T follicular helper cell (primary cell): ENCODE results near the gene DIPK1A.

Experiments used
- DNase-seq: peaks from one replicate; pipeline ENCODE4 v3.0.0-alpha.2; 2020; ENCODE audit warnings: low read depth

The DIPK1A gene

DNA sequence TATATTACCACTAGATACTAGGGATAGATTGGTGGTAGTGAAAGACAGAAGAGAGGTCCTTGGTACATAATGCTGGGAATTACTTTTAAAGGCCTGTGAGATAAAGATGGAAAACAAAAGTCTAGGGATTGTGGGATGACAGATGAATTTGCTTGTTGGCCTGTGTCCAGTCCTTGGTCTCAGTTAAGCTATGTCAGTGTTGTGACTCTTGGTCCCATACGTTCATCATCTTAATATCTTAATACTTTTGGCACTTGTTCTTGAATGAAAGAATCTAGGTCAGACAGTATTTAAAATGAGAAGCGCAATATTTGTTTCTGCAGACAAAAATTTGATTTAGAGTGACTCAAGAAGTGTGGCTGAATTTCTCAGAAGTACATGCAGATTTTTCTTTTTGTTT, 121.8 kb downstream of the DIPK1A start:
- no peak for DNase-seq

DNA sequence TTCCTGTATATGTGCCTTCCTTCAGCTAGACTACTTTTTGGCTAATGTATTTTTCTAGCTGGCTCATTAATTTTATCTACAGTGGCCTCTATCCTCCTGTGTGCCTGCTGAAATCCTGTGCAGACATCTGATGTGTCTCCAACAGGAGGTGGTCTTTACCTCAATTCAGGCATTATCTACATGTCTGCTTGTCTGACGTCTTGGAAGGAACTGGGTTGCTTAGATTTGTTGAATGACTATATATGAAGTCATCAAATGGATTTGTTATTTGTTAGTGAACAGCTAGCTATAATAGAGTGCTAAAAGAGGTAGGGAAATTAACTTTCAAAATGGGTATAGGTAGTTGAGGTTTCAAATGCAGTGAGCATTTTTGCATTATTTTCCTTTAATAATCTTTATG, 122.7 kb downstream of the DIPK1A start:
- DNase-seq: no peak

DNA sequence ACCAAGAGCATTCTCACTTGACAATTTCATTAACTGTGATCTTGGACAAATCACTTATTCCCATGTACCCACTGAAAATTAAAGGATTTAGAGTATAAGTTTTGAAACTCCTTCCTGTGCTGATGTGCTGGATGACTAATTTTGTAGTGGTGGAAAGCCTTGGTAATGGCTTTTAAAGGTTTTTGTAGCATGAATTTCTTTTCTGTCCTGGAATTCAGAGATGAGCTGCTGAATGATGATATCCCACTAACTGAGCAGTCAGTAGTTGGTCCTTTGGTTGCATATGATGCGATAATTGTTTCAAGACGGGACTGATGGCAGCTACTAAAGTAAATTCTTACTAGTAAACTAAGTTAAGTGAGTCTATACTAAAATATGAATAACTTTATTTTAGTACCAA, 124.2 kb downstream of the DIPK1A start:
- no peak for DNase-seq

DNA sequence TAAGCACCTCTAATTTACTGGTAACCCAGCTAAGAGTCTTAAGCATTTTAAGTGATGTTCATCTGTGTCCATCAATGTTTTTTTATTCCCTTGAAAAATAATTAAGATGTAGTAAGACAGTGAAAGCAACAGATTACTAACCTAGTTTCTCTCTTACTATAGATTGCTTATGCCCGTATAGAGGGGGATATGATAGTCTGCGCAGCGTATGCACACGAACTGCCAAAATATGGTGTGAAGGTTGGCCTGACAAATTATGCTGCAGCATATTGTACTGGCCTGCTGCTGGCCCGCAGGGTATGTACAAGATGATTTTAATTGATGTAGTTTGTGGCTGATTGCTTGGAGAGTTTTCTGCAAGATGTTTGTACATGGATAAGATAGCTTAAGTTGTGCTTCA, 126.6 kb downstream of the DIPK1A start:
- DNase-seq: no peak

DNA sequence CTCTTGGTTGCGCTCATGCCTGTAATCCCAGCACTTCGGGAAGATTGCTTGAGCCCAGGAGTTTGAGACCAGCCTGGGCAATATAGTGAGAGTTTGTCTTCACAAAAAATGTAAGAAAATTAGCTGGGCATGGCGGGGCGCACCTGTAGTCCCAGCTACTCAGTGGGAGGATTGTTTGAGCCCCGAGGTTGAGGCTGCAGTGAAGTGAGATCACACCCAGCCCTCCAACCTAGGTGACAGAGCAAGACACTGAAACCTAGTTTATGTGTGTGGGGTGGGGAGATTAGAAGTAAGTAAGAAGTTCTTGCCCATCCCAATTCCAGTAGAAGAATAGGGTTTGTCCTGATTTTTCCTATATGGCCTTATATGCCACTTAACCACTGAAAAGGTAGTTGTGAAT, 127.4 kb downstream of the DIPK1A start:
- no peak for DNase-seq

DNA sequence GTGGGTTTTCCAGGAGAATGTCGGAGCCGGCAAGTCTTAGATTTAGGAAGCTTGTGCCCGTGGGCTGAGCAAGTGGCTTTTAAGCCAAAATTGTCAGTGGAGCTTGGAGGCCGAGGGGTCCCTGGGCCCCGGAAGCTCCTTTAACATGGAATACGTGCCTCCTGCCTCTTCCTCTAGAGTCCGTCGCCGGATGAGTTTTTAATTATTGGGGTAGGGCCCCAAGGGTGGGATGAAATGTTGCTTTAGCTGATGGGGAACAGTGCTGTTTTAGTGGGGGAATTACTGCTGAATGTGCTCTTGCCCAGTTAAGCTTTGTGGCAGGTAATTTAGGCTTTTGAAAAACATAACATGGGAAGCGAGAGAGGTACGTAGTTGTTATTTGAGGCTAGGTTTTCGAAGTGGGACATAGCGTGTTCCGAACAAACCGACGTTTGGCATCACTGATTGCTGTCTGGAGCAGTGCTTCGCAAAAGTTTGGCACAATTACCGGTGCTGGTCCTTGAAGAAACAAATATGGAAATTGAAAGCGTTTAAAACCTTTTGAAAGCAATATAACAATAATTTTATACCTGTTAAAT, 128.6 kb downstream of the DIPK1A start:
- DNase-seq: no peak

DNA sequence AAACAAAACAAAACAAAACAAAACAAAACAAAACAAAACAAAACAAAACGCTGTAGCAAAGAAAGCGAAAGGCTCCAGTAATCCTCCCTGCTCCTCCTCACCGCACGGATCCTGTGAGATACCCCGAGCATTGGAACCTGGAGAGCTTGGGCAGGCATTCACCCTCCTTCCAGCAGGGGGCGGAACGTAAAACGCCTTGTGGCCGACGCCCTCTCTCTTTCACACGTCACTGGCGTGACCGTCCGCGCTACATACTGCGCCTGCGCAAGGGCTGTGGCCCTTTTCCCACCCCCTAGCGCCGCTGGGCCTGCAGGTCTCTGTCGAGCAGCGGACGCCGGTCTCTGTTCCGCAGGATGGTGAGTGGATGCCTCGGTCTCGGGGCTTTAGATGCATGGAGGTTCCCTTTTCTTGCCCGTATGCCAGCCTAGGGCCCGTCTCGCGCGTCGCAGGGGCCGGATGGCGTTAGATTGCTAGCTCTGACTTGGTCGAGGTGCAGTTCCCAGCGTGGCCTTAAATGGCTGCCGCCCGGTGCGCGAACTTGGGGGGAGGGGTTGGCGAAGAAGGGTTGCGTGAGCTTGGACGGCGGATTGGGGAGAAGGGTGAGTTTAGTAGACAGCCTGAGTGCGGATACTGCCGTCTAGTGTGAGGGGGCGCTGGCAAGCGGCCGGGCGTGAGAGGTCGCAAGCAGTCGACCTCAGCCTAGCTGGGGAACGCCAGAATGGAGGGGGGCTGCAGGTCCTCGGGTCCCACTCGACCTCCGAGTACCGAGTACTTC, 129.3 kb downstream of the DIPK1A start, which contains the start of gene RPL5:
Gene RPL5, plus strand, starts transcription at position 279 of the 775 bp plus-strand sequence. Its CDS starts 75 bp downstream, at position 354.
- peak; percentile 95 for DNase-seq

DNA sequence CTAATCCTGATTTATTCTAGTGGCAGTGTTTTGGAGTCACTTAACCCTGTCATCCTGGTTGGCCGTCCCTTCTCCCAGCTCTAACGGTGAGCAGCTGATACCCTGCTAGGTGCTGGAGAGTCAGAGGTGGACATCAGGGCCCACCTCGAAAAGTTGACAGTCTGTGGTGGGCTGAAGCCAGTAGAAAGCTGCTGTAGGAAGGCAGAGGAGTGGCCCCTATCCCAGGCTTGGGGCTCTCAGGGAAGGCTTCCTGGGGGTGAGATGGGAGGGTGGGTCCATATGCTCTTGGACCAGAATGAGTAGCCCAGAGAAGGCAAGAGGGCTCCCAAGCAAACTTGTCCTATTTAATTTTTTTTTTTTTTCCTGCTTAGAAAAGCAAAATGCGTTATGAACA, 129.9 kb downstream of the DIPK1A start:
- no peak for DNase-seq

DNA sequence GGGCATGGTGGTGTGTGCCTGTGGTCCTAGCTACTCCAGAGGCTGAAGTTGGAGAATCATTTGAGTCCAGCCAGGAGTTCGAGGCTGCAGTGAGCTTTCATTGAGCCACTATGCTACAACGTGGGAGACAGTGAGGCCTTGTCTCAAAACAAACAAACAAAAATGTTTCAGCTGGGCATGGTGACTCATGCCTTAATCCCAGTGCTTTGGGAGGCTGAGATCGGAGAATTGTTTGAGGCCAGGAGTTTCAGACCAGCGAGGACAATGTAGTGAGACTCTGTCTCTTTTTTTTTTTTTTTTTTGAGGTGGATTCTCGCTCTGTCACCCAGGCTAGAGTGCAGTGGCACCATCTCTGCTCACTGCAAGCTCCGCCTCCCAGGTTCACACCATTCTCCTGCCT, 134.5 kb downstream of the DIPK1A start:
- no peak for DNase-seq

DNA sequence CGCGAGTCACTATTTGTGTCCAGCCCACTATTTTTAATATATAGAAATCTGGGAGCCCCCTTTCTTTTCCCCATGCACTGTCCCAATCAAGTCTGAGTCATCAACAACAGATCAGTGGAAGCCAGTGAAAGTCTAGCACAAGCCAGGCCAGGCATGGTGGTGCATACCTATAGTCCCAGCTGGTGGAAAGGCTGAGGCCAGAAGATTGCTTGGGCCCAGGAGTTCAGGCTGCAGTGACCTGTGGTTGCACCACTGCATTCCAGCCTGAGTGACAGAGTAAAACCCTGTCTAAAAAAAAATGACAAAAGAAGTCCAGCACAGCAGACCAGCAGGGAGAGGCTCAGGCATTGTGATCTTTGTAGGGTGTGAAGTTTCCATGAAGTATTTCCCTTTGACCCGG, 138.4 kb downstream of the DIPK1A start:
- no peak for DNase-seq

DNA sequence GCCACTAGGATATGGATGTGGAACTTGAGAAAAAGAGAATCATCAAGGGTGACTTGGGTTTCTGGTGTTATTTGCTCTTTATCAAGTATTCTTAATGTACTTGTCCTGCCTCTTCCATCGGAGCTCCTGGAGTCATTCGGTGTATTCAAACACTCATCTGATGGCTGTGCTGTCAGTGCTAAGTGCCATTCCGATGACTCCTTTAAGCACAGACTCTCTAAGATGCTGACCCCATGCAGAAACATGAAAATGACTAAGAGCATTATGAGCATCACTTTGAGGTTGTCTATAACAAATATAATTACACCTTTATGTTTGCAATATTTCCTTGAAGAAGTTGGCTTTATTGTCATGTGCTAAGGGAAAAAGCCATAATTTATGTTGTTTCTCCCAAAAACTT, 140.7 kb downstream of the DIPK1A start:
- no peak for DNase-seq

DNA sequence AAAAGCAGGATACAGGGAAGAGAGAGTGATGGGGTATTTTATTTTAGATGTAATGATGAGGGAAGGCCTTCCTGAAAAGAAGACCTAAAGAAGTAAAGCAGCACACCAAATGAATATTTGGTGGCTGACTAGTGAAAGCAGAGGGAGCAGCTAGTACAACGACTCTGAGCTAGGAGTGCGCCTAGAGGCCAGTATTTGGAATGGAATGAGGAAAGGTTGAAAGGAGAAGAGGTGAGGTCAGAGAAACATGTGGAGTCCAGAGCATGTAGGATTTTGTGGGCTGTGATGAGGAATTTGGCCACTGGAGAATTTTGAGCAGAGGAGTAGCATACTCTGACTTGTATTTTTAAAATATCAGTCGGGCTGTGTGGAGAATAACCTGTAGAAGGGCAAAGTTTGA, 141.2 kb downstream of the DIPK1A start:
- DNase-seq: no peak

DNA sequence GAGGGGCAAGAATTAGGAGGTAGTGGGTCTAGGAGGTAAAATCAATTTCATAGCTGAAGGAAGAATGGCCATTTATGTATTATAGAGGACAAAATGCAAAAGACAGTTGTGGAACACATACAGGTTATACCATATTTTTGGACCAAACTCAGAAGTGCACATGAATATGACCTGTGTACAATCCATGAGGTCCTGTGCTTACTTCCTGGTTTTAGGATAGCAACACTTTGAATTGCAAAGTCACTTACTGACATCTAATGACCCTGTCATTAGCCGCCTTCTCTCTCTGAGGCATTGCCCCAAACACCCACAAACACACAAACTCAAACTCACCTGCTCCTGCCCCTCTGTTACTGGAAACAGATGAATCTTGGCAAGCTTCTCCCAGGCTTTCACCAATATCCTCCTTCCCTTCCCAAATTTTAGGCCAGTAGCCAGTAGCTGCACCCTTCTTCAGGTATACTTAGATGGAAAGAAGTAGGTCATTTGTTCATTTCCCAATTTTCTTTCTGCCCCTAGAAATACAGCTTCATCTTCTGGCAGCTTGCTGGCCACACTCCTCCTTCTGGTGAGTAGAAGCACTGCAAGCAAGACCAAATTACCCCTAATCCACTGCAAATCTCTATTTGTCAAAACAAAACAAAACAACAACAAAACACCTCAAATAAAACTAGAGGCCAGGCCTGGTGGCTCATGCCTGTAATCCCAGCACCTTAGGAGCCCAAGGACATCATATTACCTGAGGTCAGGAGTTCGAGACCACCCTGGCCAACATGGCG, 143.1 kb downstream of the DIPK1A start:
- DNase-seq: no peak

DNA sequence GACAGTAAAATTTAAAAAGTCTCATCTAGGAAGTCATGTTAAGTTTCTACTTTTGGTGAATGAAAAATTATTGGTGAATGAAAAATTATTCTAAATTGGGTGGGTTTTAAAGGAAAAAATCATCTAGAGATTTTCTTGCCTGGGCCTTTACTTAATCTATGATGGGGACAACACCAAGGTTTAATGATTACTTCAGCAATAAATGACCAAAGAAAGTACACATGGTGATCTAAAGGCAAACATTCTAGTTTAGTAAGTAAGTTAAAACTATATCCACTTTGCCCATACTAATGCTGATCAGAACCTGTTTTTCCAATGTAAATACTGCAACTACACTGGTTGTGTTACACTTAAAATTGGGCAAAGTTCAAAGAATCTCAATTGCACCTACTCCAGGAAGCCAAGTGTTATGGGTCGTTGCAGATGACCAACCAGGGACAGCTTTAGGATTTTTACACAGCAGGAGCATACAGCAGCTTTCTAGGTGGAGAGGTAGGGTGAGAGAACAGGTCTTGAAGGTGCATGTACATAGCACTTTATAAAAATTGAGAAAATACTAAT, 144.0 kb downstream of the DIPK1A start:
- DNase-seq: no peak

DNA sequence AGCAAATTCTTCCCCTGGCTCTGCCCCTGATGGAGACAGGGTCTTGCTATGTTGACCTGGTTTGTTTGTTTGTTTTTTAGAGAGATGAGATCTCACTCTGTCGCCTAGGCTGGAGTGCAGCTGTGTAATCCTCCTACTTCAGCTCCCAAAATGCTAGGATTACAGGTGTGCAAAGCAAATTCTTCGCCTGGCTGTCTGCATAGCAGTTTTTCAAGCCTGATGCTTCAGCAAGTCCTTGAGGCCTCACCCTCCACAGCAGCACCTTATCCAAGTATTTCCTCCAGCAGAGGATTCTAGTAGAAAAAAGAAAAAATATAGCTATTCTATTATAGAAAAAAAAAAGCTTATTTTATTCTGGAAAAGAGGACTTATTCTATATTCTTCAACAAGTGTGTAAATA, 144.5 kb downstream of the DIPK1A start:
- no peak for DNase-seq

DNA sequence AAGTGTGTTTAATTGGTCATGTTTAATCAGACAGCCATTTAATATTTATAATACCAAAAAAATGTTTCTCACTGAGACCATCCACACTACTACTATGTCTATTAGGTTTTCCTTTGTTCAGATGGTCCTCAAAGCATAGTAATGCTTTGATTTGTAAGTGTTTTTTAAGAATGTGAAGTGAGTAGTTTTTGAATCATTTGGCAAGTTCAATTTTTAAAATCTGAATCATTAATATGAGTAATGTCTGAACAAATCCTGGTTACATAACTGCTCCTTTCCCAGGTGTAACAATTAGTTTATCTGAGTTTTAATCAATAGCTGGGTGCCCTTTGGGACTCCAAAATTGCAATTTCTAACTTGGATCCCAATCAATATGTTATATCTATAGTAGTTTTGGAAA, 152.9 kb downstream of the DIPK1A start:
- DNase-seq: no peak

DNA sequence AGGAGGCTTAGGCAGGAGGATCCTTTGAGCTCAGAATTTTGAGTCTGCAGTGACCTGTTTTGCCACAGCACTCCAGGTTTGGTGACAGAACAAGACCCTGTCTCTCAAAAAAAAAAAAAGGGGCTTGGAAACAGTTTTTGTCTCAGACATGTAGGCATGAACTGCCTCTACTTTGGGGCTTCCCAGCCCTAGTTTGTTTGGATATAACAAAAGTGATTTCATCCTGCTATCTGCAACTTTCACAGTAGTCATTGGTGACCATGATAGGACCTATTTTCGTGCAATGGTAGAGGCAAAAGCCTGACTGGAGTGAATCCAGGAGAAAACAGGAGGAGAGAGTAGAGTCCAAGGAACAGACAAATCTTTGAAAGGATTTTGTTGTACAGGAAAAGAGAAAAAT, 156.0 kb downstream of the DIPK1A start:
- DNase-seq: no peak

DNA sequence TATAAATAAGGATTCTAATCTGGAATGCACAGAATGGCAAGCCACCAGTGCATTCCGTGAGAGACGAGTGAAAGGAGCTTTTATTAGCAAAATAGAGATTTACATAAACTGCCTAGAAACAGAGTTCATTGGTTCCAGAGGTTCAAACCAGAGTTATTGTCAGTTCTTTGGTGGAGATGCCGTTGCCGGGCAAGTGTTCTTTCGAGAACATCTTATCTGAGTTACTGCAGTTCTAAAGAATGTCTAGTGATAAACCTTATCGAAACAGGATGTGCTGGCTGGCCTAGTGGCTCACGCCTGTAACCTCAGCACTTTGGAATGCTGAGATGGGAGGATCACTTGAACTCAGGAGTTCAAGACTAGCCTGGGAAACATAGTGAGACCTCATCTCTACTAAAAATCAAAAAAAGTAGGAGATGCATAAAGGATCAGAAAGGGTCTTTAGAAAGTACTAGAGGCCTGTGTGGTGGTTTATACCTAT, 156.5 kb downstream of the DIPK1A start:
- DNase-seq: no peak

DNA sequence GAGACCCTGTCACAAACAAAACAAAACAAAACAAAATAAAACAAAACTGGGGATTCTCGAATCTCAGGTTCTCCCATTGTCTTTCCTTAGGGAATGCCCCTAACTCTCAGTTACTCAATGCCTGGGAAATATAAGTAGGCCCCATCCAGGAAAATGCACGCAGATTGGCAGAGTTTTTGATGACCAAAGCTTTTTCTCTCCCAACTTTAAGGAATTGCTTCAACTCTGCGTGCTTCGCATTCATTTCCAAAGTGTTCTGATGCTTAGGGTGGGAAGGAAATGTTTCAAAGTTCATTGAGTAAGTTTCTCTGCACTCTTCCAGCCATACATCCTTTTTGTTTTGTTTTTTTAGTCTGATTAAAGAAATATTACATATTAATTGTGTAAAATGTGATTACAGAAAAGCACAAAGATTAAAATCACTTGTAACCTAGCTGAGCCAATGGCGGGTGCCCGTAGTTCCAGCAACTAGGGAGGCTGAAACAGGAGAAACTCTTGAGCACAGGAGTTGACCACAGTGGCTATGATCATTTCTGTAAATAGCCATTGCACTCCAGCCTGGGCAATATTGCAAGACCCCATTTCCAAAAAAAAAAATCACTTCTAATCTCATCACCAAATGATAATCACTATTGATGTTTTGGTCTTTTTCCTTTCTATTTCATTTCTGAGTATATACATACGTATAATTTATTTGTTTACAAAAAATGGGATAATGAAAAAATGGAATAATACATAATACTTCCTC, 157.9 kb downstream of the DIPK1A start:
- DNase-seq: no peak

DNA sequence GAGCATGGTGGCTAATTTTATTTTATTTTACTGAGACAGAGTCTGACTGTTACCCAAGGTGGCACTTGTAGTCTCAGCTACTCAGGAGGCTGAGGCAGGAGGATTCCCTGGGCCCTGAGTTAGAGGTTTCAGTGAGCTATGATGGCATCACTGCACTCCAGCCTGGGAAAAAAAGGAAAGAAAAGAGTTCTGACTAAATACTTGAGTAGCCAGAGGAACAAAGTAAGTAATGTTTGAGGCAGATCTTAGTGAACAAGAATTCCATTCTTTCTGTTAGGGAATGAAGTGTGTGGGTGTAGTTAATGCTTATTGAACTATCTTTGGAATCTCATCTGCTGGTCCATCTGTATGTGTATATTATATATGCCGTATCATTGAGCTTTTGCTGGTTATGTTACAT, 163.3 kb downstream of the DIPK1A start:
- DNase-seq: no peak

DNA sequence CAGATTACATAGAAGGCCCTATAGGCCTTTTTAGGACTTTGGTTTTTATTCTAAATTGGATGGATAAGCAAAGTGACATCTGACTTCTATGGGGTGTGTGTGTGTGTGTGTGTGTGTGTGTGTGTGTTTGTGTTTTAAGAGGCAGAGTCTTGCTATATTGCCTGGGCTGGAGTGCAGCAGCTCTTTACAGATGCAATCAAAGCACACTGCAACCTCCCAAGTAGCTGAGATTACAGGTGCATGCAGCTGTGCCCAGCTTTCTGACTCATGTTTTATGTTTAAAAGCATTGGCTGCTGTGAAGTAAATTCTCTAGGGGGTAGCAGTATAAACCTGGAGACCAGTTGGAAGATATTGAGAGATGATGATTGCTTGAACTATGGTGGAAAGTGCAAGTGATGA, 164.0 kb downstream of the DIPK1A start:
- no peak for DNase-seq

DNA sequence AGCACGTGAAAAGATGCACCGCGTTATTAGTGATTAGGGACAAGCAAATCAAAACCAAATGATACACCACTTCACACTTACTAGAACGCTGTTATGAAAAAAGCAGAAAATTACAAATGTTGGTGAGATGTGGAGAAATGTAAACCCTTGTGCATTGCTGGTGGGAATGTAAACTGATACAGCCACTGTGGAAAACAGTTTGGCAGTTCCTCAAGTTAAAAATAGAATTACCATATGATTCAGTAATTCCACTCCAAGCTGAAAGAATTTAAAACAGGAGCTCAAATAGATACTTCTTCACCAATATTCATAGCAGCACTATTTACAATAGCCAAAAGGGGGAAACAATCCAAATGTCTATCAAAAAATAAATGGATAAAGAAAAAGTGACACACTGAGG, 166.1 kb downstream of the DIPK1A start:
- DNase-seq: no peak
